WTC11 (cell line): ENCODE data around the gene FAM181B. TPM values are rescaled to one million over a fixed set of nuclear protein-coding genes. Genes with fewer than 3 reads are reported as not detected.

Experiments used
- ATAC-seq: fragments of 200-7000 bp; cut with Tn5 transposase; 2 replicates; pipeline ENCODE4 v1.10.0; 2021; ENCODE audit warnings: mild to moderate bottlenecking, moderate library complexity
- CTCF ChIA-PET: fragments of 300-600 bp; sonication (Branson Sonifier 250); formaldehyde crosslinking; loops from one replicate; lab custom pipeline; 2021; ENCODE audit warnings: antibody characterized with exemption; lab: Charles Lee
- POLR2A ChIA-PET: fragments of 350-600 bp; sonication (Branson Sonifier 250); formaldehyde crosslinking; loops from one replicate; lab custom pipeline; 2021; ENCODE audit warnings: antibody characterized with exemption; lab: Charles Lee
- DNase-seq: peaks from one replicate; pipeline ENCODE4 v3.0.0; 2021; ENCODE audit warnings: low spot score
- H3K27ac Mint-ChIP-seq: 2 replicates; pipeline ENCODE4 v1.8.0; 2021; ENCODE audit warnings: mixed read lengths
- H3K27me3 Mint-ChIP-seq: 2 replicates; pipeline ENCODE4 v1.8.0; 2021; ENCODE audit warnings: low read depth, mild to moderate bottlenecking, moderate library complexity, mixed read lengths
- H3K36me3 Mint-ChIP-seq: 2 replicates; pipeline ENCODE4 v1.8.0; 2021; ENCODE audit warnings: mixed read lengths
- H3K4me1 Mint-ChIP-seq: 2 replicates; pipeline ENCODE4 v1.8.0; 2022; ENCODE audit warnings: mixed read lengths
- H3K4me3 Mint-ChIP-seq: 2 replicates; pipeline ENCODE4 v1.8.0; 2021; ENCODE audit warnings: mild to moderate bottlenecking, moderate library complexity, mixed read lengths
- H3K9me3 Mint-ChIP-seq: 2 replicates; pipeline ENCODE4 v1.8.0; 2021; ENCODE audit warnings: mixed read lengths
- ELF4 ChIP-seq: sonication (generic); formaldehyde crosslinking; IDR thresholded peaks from 2 replicates; pipeline ENCODE4 v1.8.1; 2022; ENCODE audit warnings: low read depth, mild to moderate bottlenecking, moderate library complexity, missing genetic modification reagents
- ESRRA ChIP-seq: sonication (generic); formaldehyde crosslinking; IDR thresholded peaks from 2 replicates; pipeline ENCODE4 v1.8.1; 2022; ENCODE audit warnings: mild to moderate bottlenecking, missing genetic modification reagents, borderline replicate concordance
- FOXJ3 ChIP-seq: sonication (generic); formaldehyde crosslinking; IDR thresholded peaks from 2 replicates; pipeline ENCODE4 v1.9.0; 2021; ENCODE audit warnings: missing genetic modification reagents, mild to moderate bottlenecking, borderline replicate concordance
- FOXP1 ChIP-seq: sonication (generic); formaldehyde crosslinking; IDR thresholded peaks from 2 replicates; pipeline ENCODE4 v1.8.0; 2022; ENCODE audit warnings: missing genetic modification reagents, mild to moderate bottlenecking, moderate library complexity, borderline replicate concordance
- GTF2I ChIP-seq: fragments of 250-450 bp; sonication (Bioruptor Pico); conservative IDR thresholded peaks from 2 replicates; pipeline ENCODE4 v1.4.0; 2021; ENCODE audit warnings: mild to moderate bottlenecking
- JAZF1 ChIP-seq: fragments of 250-450 bp; sonication (Bioruptor Pico); IDR thresholded peaks from 2 replicates; pipeline ENCODE4 v1.9.0; 2021; ENCODE audit warnings: moderate library complexity, mild to moderate bottlenecking, inconsistent platforms
- NR1H2 ChIP-seq: sonication (generic); formaldehyde crosslinking; IDR thresholded peaks from 2 replicates; pipeline ENCODE4 v1.9.0; 2021; ENCODE audit warnings: mild to moderate bottlenecking, moderate library complexity, missing genetic modification reagents
- SMAD3 ChIP-seq: sonication (generic); formaldehyde crosslinking; IDR thresholded peaks from 2 replicates; pipeline ENCODE4 v1.8.0; 2022; ENCODE audit warnings: missing genetic modification reagents, mild to moderate bottlenecking, borderline replicate concordance
- SOX15 ChIP-seq: fragments of 250-450 bp; sonication (Bioruptor Pico); IDR thresholded peaks from 2 replicates; pipeline ENCODE4 v1.9.0; 2021; ENCODE audit warnings: mild to moderate bottlenecking
- ZNF121 ChIP-seq: sonication (generic); formaldehyde crosslinking; IDR thresholded peaks from 2 replicates; pipeline ENCODE4 v1.8.0; 2023; ENCODE audit warnings: missing genetic modification reagents
- ZNF138 ChIP-seq: sonication (generic); formaldehyde crosslinking; conservative IDR thresholded peaks from 2 replicates; pipeline ENCODE4 v1.8.1; 2022; ENCODE audit warnings: mild to moderate bottlenecking, moderate library complexity, missing genetic modification reagents
- ZNF219 ChIP-seq: sonication (generic); formaldehyde crosslinking; IDR thresholded peaks from 2 replicates; pipeline ENCODE4 v1.8.0; 2023; ENCODE audit warnings: missing genetic modification reagents, mild to moderate bottlenecking, borderline replicate concordance
- ZNF232 ChIP-seq: sonication (generic); formaldehyde crosslinking; IDR thresholded peaks from 2 replicates; pipeline ENCODE4 v1.8.0; 2022; ENCODE audit warnings: mild to moderate bottlenecking, missing genetic modification reagents
- ZNF263 ChIP-seq: sonication (generic); formaldehyde crosslinking; IDR thresholded peaks from 2 replicates; pipeline ENCODE4 v1.8.1; 2022; ENCODE audit warnings: low read depth, mild to moderate bottlenecking, moderate library complexity, missing genetic modification reagents
- ZNF671 ChIP-seq: fragments of 250-450 bp; sonication (Bioruptor Pico); IDR thresholded peaks from 2 replicates; pipeline ENCODE4 v1.8.0; 2021; ENCODE audit warnings: mild to moderate bottlenecking
- total RNA-seq: library from RNA; stranded (reverse); gene quantifications from 3 replicates; pipeline ENCODE4 v1.2.3, GENCODE V29; 2021
- TF ChIP-seq, protein P1 (sequence below): fragments of 250-450 bp; sonication (Bioruptor Pico); IDR thresholded peaks from 2 replicates; pipeline ENCODE4 v1.9.0; 2021; ENCODE audit warnings: mild to moderate bottlenecking
- TF ChIP-seq, protein P2 (sequence below): sonication (generic); formaldehyde crosslinking; IDR thresholded peaks from 2 replicates; pipeline ENCODE4 v1.8.0; 2022; ENCODE audit warnings: mild to moderate bottlenecking, missing genetic modification reagents

Gene FAM181B
- total RNA-seq, 1 experiment from 2014 or later, result 1.1 TPM

DNA sequence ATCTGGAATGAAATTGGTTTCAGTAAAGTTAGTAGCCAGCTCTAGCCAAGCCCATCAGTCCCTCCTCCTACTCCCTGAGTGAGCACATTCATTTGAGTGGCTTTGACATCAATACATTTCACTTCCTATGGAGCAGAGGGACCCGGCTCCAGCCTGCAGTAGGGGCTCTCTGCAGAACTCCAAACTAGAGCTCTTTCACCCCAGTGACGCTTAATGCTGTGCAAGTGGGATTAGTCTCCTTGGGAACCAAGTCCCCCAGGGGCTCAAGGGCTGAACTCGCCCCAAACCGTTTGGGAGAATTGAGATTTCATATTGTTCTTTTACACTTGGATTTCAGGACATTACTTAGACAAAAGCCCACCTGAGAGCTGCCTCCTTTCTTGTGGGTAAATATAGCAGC is 4.4 kb upstream of the FAM181B start (continued):
- TF ChIP-seq, protein P1, sequence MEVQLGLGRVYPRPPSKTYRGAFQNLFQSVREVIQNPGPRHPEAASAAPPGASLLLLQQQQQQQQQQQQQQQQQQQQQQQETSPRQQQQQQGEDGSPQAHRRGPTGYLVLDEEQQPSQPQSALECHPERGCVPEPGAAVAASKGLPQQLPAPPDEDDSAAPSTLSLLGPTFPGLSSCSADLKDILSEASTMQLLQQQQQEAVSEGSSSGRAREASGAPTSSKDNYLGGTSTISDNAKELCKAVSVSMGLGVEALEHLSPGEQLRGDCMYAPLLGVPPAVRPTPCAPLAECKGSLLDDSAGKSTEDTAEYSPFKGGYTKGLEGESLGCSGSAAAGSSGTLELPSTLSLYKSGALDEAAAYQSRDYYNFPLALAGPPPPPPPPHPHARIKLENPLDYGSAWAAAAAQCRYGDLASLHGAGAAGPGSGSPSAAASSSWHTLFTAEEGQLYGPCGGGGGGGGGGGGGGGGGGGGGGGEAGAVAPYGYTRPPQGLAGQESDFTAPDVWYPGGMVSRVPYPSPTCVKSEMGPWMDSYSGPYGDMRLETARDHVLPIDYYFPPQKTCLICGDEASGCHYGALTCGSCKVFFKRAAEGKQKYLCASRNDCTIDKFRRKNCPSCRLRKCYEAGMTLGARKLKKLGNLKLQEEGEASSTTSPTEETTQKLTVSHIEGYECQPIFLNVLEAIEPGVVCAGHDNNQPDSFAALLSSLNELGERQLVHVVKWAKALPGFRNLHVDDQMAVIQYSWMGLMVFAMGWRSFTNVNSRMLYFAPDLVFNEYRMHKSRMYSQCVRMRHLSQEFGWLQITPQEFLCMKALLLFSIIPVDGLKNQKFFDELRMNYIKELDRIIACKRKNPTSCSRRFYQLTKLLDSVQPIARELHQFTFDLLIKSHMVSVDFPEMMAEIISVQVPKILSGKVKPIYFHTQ, result no peak
- TF ChIP-seq SOX15 (CRISPR knock-in tag) (no peak), ZNF263 (CRISPR knock-in tag) (no peak), ZNF232 (CRISPR knock-in tag) (no peak), ZNF138 (CRISPR knock-in tag) (no peak), FOXP1 (CRISPR knock-in tag) (no peak)
- TF ChIP-seq, protein P2, sequence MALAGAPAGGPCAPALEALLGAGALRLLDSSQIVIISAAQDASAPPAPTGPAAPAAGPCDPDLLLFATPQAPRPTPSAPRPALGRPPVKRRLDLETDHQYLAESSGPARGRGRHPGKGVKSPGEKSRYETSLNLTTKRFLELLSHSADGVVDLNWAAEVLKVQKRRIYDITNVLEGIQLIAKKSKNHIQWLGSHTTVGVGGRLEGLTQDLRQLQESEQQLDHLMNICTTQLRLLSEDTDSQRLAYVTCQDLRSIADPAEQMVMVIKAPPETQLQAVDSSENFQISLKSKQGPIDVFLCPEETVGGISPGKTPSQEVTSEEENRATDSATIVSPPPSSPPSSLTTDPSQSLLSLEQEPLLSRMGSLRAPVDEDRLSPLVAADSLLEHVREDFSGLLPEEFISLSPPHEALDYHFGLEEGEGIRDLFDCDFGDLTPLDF (CRISPR knock-in tag), result no peak

DNA sequence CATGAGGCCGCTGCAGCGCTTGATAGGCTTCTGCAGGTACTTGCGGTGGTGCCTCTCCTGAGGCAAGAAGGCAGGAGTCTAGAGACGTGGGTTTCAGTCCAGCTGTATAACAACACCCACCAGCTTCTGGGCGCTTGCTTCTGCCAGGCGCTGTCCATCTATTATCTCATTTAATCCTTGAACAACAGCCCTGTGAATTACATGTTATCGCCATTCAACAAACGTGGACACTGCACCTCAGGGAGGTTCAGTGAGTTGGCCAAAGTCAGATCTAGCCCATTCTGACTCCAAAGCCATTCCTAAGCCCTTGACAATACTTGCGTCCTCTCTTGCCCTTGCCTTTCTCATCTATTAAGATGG is 436 bp upstream of the FAM181B start:
- Mint-ChIP-seq H3K36me3 (no peaks in the 10 kb centered on the region), H3K27me3 (peaks cover 59% of the 10 kb centered on the region), H3K27ac (no peak overlapping the region), H3K4me3 (peak overlapping the region; percentile 68), H3K4me1 (peaks cover 35% of the 10 kb centered on the region), H3K9me3 (no peaks in the 10 kb centered on the region)
- DNase-seq (no peak), ATAC-seq (no peak)
- ChIA-PET CTCF (interaction anchor here (0.9 to 3.4 kb wide), 9 partner anchors 13 to 353 kb away, joined by 3 to 22 read pairs (median 5); partner anchors contain the start of gene DDIAS), POLR2A (interaction anchor here (1.1 to 2.6 kb wide), 5 partner anchors 10 to 167 kb away, joined by 3 to 12 read pairs (median 7); partner anchors contain the start of genes DDIAS and PRCP)
- TF ChIP-seq GTF2I (CRISPR knock-in tag) (0 out of 2 replicates have a peak, but pooled peaks have one; percentile 20), ZNF219 (CRISPR knock-in tag) (no peak)

DNA sequence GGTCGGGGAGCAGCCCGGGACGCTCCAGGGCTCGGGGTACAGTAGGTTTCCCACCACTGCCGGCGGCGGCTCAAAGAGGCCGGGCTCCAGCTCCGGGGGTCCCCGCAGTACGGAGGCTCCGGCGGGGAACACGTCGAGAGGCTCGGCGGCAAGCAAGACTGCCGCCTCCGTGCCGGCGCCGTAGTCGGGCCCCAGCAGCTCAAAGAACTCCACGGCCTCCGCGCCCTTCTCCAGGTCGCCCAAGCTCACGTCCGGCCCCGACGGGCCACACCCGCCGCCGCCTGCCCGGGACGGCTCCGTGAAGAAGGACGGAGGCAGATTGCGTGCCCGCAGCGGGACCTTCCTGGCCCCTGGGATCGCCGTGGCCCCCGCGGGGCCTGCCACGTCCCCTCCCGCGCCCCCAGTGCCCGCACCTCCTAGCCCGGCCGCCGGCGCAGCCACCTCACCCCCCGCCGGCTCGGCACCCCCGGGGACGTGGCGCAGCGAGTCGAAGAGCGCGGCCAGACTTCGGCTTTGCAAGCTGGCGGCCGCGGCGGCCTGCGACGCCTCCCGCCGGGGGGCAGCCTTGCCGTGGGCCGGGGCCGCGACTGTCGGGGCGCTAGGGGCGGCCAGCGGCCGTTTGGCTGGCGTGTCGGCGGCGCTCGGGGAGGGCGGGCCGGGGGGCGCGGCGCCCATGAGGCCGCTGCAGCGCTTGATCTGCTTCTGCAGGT is 775 bp downstream of the FAM181B start:
- no peaks in the 10 kb centered on the region for H3K9me3 Mint-ChIP-seq
- TF ChIP-seq JAZF1 (CRISPR knock-in tag) (no peak), ESRRA (CRISPR knock-in tag) (0 out of 2 replicates have a peak, but pooled peaks have one; percentile 8)
- no peaks in the 10 kb centered on the region for H3K36me3 Mint-ChIP-seq
- no peak overlapping the region for H3K27ac Mint-ChIP-seq
- peaks cover 27% of the 10 kb centered on the region for H3K4me1 Mint-ChIP-seq
- POLR2A ChIA-PET, result interaction anchor here (0.6 to 2.6 kb wide), 8 partner anchors 9 to 424 kb away, joined by 3 to 12 read pairs (median 4); partner anchors contain the start of genes DDIAS, PCF11 and PRCP
- CTCF ChIA-PET, result interaction anchor here (0.9 to 3.4 kb wide), 9 partner anchors 10 to 169 kb away, joined by 3 to 22 read pairs (median 5); partner anchors contain the start of gene DDIAS
- peak; percentile 7 for ATAC-seq
- peaks cover 59% of the 10 kb centered on the region for H3K27me3 Mint-ChIP-seq
- DNase-seq, result peak; percentile 29
- peak overlapping the region; percentile 68 for H3K4me3 Mint-ChIP-seq

DNA sequence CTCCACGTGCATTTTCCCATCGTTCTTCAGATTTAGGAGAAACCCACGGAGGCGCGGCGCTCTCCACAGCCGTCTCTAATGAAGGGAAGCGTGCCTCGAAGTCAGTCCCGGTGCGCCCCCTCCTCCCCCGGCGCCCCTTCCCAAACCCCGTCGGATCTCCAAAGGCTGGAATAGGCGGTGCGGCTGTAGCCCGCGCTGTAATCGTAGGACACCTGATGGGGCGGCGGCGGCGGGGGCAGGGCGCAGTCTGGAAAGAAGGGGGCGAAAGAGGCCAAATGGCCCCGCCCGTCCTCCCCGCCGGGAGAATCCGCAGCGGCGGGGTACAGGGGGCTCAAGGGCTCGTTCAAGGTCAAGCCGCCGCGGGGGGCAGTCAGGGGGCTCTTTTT is 1.3 kb downstream of the FAM181B start:
- POLR2A ChIA-PET, result interaction anchor here (0.9 to 2.6 kb wide), 3 partner anchors 14 to 424 kb away, joined by 3 to 12 read pairs (median 3); partner anchors contain the start of genes PCF11 and PRCP
- no peak for TF ChIP-seq SMAD3 (CRISPR knock-in tag)
- TF ChIP-seq NR1H2, result no peak
- TF ChIP-seq ZNF121 (CRISPR knock-in tag), result no peak
- TF ChIP-seq FOXJ3, result no peak
- TF ChIP-seq ZNF671, result no peak
- no peak for TF ChIP-seq ELF4 (CRISPR knock-in tag)
- TF ChIP-seq, all 79 proteins: peak for 0
- no peaks in the 10 kb centered on the region for H3K36me3 Mint-ChIP-seq
- H3K9me3 Mint-ChIP-seq, result no peaks in the 10 kb centered on the region
- peaks cover 27% of the 10 kb centered on the region for H3K4me1 Mint-ChIP-seq
- ATAC-seq (peak; percentile 26), DNase-seq (peak; percentile 43)
- H3K27me3 Mint-ChIP-seq, result peaks cover 59% of the 10 kb centered on the region
- CTCF ChIA-PET, result interaction anchor here (0.8 to 3.4 kb wide), 7 partner anchors 9 to 168 kb away, joined by 3 to 22 read pairs (median 4); partner anchors contain the start of gene PRCP
- H3K4me3 Mint-ChIP-seq, result peak overlapping the region; percentile 68
- no peak overlapping the region for H3K27ac Mint-ChIP-seq
